Kasumi-1 (cell line): Measurements from ENCODE around the gene DMD.
"Not testable (repeated sequence)": the region's sequence is repeated elsewhere in the genome, so short reads cannot be mapped to it uniquely, and the experiment has no call there.

Experiments used
- DNase-seq, 2 experiments: peaks; one replicate each; lab custom pipeline; 2025; lab: John Stamatoyannopoulos, UW

Gene DMD

DNA sequence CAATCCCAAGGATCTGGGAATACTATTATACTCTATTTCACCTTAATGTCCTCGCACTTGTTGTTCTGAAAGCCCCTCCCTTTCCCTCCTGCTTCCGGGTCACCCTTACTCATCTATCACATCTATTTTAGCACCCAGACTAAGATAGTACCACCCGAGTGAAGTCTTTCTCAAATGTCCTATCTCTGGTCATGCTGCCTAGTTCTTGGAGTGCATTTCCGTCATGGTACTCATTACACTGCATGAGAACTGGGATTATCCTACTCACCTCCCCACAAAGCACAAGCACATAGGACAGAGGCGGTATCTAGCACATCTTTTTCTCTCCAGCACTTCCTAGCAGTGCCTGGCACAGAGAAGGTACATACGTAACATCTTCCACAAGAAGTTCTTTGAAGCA is 1195.2 kb downstream of the DMD start:
- no peak for DNase-seq

- no peak for DNase-seq
These were observed 1200.4 kb downstream of the DMD start for GRCh38 chrX:32010948-32011347.

DNA sequence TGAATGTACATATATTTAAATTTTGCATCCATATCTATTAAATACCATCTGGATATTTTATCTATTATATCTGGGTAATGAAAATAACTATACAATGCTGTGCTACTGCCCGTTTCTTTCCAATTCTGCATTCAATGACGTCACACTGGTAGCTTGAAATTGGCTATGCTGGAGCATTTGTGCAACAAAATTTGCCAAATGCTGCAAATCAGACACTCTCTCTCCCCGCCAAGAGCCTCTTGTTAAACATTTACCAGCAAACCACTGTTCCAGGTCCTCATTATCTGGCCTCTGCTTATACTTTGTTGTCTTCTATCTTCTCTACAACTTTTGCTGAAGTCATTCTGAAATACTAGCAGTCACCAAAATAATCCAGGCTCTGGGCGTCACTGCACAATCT is 1201.1 kb downstream of the DMD start:
- no peak for DNase-seq

DNA sequence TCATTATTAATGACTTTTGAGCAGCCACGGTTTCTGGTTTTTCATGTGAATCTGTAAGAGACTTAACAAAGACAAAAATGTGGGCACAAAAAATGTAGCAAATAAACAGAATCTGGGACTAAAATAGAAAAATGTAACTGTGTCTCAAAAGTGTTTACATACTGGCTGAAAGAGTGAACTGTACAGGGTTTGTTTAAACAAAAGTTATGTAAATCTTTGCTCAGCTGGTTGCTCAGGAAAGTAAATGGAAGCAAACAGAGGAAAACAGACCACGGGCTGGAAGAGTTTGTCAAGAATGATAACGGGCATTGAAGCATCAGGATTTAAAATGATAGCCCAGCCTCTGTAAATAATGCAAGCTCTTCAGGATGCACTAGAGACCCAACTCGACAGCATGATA is 1217.7 kb downstream of the DMD start:
- no peak for DNase-seq

DNA sequence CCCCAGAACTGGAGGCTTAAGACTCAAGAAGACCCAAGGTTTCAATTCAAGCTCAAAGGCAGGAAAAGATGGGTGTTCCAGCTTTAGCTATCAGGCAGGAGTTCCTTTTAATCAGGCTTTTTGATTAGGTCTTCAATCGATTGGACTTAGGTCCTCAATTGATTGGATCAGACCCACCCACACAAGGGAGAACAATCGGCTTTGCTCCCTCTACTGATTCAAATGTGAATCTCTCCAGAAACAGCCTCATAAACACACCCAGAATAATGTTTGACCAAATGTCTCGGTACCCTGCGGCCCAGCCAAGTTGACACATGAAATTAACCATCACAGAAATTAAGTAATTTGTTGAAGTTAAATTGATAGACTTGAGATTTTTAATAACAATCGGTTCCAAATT is 1222.4 kb downstream of the DMD start:
- DNase-seq: no peak

- peak in 1 of 2 experiments; percentile 0 for DNase-seq
These were observed 1229.7 kb downstream of the DMD start for GRCh38 chrX:31981546-31982062.

DNA sequence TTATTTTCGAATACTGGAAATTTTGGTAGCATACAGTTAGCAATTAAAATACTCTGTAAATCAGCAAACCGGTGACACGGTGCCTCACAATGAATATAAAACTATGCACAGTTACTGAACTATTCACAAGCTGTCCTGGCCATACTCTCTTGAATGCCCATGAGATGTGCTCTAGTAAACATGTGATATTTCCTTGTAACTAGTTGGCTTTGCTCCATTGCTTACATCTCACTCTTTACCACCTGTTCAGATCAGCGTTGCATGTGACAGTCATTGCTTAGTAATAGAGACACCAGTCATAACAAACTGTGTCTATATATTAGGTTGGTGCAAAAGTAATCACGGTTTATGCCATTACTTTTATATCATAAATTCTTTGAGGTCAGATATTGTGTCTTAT is 1241.6 kb downstream of the DMD start:
- DNase-seq: no peak

- no peak for DNase-seq
These were observed 1249.1 kb downstream of the DMD start for GRCh38 chrX:31962256-31962655.

- no peak for DNase-seq
These were observed 1276.4 kb downstream of the DMD start for GRCh38 chrX:31934842-31935370.

DNA sequence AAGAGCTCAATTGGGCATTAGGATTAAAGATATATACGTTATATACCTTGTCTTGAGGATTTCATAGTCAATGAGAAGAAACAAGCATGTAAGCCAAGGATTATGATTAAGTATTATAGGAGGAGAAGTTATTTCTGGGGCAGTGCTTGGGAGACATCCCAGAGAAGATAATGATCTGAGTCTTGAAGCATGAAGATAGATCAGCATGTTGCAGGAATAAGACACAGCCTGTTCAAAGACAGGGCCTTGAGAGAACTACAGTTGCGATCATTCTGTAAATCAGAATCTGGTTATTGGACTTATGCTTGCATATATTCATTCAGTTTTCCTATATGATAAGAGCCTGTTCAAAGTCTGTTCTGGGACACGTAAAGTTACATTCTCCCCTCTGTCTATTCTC is 1277.3 kb downstream of the DMD start:
- DNase-seq: no peak

- DNase-seq: no peak
These were observed 1278.6 kb downstream of the DMD start for GRCh38 chrX:31932769-31933168.

- DNase-seq: not testable (repeated sequence)
These were observed 1279.0 kb downstream of the DMD start for GRCh38 chrX:31932320-31932719.

GRCh38 chrX:31931225-31931624 is 1280.1 kb downstream of the DMD start:
- no peak for DNase-seq

GRCh38 chrX:31929366-31929765 is 1282.0 kb downstream of the DMD start:
- no peak for DNase-seq

DNA sequence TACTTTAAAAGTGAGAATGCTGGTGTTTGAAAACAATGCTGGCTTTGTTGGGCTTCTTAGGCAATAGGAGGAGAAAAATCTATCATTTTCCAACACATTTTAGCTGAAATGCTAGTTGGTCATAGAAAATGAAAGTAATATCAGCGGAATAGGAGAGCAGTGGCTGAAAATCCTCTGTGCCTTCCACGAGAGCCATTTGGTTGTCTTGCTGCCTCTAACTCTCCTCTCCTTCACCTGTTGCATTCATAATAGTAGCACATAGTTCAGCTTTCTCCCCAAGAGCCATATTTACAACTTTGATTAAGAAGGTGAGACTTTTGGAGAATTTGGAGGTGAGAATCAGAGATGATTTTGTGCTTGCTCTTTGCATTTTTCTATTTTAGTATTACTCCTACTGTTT is 1290.1 kb downstream of the DMD start:
- DNase-seq: no peak

GRCh38 chrX:31909850-31910572 is 1301.3 kb downstream of the DMD start:
- no peak for DNase-seq

DNA sequence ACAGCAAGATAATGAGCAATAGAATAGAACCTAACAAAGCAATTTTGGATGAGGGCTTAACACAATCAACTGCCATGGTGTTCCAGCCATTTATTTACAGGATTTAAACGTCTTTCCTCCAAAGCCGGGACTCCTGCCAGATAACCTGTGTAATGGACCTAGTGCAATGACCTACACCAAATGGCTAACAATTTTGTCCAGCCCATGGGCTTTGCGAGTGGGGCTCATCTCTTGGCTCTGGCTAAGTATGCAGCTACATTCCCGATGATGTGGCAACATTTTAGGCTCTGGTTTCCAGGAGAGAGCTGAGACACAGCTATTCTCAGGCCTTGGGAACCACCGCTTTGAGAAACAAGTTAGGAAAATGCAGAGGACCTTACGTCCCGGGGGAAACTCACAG is 1317.2 kb downstream of the DMD start:
- DNase-seq: no peak

- DNase-seq: peak; percentile 28 to 43
These were observed 1317.8 kb downstream of the DMD start for GRCh38 chrX:31893525-31893924.

DNA sequence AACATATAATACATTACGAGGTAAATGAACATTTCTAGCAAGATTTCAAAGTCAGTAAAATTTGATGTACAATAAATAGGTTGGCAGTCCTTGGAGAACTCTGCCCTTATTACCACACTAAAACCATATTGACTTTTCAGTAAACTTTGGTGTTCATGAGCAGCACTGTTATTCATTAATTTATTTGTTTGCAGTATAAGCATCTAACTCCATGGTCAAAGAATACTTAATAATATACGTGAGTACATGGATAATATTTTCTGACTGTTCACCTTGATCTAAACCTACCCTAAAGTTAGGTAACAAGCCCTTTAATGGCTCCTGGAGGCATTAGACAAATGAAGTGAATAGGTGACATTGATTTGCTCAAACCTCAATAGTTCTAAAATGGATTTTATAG is 1322.3 kb downstream of the DMD start:
- no peak for DNase-seq

DNA sequence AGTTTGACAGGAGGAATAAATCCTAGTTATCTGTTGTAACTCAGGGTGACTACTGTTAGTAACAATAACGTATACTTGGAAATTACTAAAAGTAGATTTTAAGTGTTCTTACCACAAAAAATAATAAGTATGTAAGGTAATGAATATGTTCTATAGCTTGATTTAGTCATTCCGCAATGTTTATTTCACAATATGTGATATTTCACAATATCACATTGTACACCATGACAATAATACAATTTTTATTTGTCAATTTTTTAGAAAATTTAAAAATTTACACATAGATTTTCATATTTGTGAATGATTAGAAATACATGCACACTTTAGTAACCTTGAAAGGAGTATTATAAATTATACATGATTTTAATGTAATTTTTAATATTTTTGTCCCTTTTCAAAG is 1326.8 kb downstream of the DMD start:
- no peak for DNase-seq

GRCh38 chrX:31872007-31872406 is 1339.3 kb downstream of the DMD start:
- no peak for DNase-seq

GRCh38 chrX:31870267-31870666 is 1341.1 kb downstream of the DMD start:
- no peak for DNase-seq

DNA sequence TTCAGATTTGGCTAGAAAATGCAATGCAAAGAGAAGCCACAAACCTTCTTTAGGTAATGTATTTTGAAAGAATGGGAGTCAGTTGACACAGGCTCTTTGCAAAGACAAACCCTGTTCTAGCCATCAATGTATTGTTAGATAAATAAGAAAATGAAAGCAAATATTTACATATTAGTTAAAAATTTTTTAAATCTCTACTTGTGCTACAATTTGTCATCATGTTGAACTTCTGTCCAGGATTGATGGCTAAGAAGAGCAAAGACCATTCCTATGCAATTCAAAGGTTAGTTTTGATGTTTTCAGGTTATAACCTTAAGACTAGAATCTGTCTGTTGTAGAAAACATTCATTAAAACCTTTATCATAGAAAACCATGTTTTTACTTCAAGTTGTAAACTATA is 1350.7 kb downstream of the DMD start:
- DNase-seq: no peak

GRCh38 chrX:31858915-31859314 is 1352.4 kb downstream of the DMD start:
- DNase-seq: no peak
